GM21423 (cell line): Measurements from ENCODE around the gene MAGEB6B.
"Not testable (repeated sequence)": the region's sequence is repeated elsewhere in the genome, so short reads cannot be mapped to it uniquely, and the experiment has no call there.

Source experiments
- ATAC-seq: cut with Tn5 transposase; IDR thresholded peaks from one replicate; pipeline ENCODE4 v1.9.1; 2021; ENCODE audit warnings: mild to moderate bottlenecking, moderate library complexity; ENCODE audit not compliant: unreplicated experiment

Gene MAGEB6B, protein sequence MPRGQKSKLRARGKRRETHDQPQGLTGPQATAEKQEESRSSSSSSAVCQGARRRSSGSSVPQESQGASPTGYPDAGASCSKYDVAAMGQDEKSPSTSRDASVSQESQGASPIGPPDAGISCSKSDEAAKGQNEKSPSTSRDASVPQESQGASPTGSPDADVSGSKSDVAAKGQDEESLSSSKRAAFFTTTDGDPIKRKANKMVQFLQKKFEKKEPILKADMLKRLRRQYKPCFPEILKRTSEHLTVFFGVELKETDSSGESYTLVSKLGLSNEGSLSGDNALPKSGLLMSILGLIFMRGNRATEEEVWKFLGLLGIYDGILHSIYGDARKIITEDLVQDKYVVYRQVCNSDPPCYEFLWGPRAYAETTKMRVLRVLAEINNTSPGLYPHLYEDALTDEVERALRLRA

DNA sequence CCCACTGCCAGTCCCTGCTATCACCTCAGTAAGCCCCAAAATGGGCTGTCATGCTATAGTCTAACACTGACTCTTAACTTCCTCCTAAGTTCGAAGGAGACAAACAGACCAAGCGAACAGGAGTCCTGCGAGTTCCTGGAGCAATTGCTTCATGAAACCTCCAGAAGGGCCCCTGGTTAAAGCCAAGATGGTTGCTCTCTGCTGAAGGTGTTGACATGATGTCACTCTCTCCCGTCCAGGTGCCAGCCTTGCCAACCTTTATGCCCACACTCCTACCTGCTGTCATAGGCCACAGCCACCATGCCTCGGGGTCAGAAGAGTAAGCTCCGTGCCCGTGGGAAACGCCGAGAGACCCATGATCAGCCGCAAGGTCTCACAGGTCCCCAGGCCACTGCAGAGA is at the start of gene MAGEB6B:
TSS of gene MAGEB6B (plus strand) at position 301 of the 400 bp plus-strand sequence. CDS start at position 301, 0 bp downstream.
- ATAC-seq, result no peak

DNA sequence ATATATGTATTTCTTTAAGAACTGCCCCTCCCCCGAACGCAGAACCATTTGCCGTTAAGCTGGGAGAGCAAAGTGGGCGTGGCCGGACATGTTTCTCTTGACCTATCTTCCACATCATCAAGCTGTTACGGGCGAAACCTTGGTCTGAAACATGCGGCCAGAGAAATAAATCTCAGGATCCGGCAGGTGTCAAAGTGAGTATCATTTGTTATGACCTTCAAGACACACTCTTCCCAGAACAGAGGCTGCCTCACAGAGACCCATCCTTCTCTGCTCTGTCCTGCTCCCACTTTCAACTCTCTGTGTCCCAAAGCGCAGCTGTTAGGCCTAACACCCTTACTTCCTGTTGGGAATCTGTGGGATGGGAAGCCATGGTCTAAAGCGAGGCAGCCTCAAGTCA is 22.1 kb upstream of the MAGEB6B start, which contains the start of gene MAGEB18:
TSS of gene MAGEB18 (plus strand) at position 70 of the 400 bp plus-strand sequence. CDS start 643 bp downstream, outside the sequence.
- no peak for ATAC-seq

DNA sequence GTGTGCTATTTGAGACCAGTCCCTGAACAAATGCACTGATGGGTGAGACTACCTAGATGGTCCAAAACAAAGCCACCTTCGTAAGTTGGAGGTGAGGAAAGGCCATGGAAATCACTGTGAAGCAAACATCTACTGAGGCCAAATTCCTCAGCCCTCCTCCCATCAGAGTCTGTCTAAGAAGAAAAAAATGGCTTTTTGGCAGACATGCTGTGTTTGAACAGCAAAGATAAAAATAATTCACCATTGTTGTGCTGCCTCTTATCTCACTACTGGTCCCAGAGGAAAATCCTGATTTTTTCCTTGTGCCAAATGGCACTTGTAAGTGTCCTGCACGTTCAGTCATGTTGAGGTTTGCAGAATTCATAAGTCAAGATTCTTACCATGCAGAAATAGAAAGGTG is 14.4 kb upstream of the MAGEB6B start:
- ATAC-seq, result no peak

DNA sequence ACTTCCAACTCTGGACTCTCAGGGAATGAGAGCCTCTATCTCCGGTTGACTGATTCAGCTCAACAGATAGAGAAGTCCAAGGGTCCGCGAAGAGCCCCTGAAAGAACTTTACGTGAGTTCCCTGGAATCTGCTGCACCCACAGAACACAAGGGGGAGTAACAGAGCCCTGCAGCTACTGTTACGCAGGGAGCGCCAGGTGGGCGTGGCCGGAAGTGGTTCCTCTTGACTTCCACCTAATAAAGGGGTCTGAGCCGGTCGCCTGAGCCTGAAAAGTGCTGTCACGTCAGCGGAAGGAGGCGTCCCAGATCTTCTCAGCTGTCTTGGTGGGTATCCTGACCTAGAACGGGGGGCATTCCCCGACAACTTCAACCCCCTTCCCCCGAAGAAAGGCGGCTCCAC is 31.8 kb downstream of the MAGEB6B start, which contains the start of gene MAGEB6:
TSS of gene MAGEB6 (plus strand) at position 237 of the 400 bp plus-strand sequence. CDS start 1,407 bp downstream, outside the sequence.
- ATAC-seq, result no peak

DNA sequence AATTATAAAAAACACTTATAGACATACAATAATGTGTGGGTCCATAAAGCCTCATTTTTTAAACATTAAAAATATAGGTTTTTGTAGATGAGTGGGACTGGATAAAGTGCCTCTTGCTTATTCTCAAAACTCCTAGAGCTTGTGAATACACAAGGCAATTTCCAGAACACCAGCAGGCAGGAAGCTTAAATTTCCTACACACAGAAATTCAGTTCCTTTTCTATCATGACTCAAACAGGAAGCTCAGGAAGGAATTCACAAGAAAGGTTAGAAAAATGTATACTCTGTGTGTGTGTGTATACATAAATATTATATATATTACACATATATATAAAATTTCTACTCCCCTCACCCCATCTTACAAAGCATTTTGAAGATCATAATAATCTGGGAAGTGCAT is 43.2 kb downstream of the MAGEB6B start:
- no peak for ATAC-seq

DNA sequence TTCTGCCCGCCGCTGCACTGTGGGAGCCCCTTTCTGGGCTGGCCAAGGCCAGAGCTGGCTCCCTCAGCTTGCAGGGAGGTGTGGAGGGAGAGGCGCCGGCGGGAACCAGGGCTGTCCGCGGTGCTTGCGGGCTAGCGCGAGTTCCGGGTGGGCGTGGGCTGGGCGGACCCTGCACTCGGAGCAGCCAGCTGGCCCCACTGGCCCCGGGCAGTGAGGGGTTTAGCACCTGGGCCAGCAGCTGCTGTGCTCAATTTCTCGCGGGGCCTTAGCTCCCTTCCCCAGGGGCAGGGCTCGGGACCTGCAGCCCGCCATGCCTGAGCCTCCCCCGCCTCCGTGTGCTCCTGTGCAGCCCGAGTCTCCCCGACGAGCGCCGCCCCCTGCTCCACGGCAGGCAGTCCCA is 44.3 kb downstream of the MAGEB6B start:
- not testable (repeated sequence) for ATAC-seq

DNA sequence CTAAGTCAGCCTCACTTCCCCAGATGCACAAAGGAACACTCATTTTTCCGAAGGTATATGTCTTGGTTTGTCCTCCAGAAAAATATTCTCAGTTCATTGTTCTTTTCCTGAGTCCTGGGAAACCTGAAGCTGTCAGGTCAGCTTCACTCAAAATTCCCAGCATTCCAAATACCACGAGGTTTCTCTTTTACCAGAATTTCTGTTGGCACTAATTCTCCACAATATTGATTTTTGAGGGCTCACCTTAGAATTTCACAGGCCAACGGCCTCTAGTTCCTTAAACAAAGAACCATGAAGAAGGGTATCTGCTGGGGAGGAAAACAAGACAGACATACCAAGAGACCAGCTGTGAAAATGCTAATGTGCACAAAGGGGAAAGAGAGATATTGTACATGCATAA is 47.6 kb downstream of the MAGEB6B start:
- ATAC-seq, result no peak
